Neural progenitor cell (in vitro differentiated cells): Measurements from ENCODE around the gene GAS5. TPM values are rescaled to one million over a fixed set of nuclear protein-coding genes. Genes with fewer than 3 reads are reported as not detected.

Experiments used
- DNase-seq: peaks from one replicate; pipeline ENCODE4 v3.0.0-alpha.2; 2016; ENCODE audit warnings: low spot score
- H2AFZ ChIP-seq: fragments of 200-600 bp; sonication (generic); replicated peaks from 2 replicates; pipeline ENCODE4 v1.6.1; 2016; ENCODE audit warnings: antibody characterized with exemption
- H3F3A ChIP-seq: fragments of 200-600 bp; sonication (generic); 2 replicates; pipeline ENCODE4 v1.6.1; 2016; ENCODE audit warnings: antibody characterized with exemption, low read depth
- H3K27ac ChIP-seq: fragments of 200-600 bp; sonication (generic); 2 replicates; pipeline ENCODE4 v1.5.1; 2016; ENCODE audit warnings: mild to moderate bottlenecking
- H3K27me3 ChIP-seq: fragments of 200-600 bp; sonication (generic); 2 replicates; pipeline ENCODE4 v1.6.1; 2016; ENCODE audit warnings: mild to moderate bottlenecking, moderate library complexity
- H3K36me3 ChIP-seq: fragments of 200-600 bp; sonication (generic); 2 replicates; pipeline ENCODE4 v1.5.1; 2016
- H3K4me1 ChIP-seq: fragments of 200-600 bp; sonication (generic); 2 replicates; pipeline ENCODE4 v1.6.1; 2016; ENCODE audit warnings: mixed run types
- H3K4me2 ChIP-seq: fragments of 200-600 bp; sonication (generic); 2 replicates; pipeline ENCODE4 v1.6.1; 2016
- H3K4me3 ChIP-seq: fragments of 200-600 bp; sonication (generic); 2 replicates; pipeline ENCODE4 v1.5.1; 2016
- H3K79me2 ChIP-seq: fragments of 200-600 bp; sonication (generic); 2 replicates; pipeline ENCODE4 v1.6.1; 2016; ENCODE audit warnings: low read depth
- H3K9ac ChIP-seq: fragments of 200-600 bp; sonication (generic); 2 replicates; pipeline ENCODE4 v1.6.1; 2016
- H3K9me3 ChIP-seq: fragments of 200-600 bp; sonication (generic); 2 replicates; pipeline ENCODE4 v1.5.1; 2016; ENCODE audit warnings: low read depth
- H4K20me1 ChIP-seq: fragments of 200-600 bp; sonication (generic); 2 replicates; pipeline ENCODE4 v1.6.1; 2016; ENCODE audit warnings: low read depth
- H3K27ac Mint-ChIP-seq: 3 replicates; pipeline ENCODE4 v1.8.0; 2021; ENCODE audit warnings: mixed read lengths
- H3K27me3 Mint-ChIP-seq: 2 replicates; pipeline ENCODE4 v1.8.0; 2022; ENCODE audit warnings: low read depth, mild to moderate bottlenecking, inconsistent platforms, moderate library complexity, mixed read lengths; ENCODE audit not compliant: insufficient read depth
- H3K36me3 Mint-ChIP-seq: 3 replicates; pipeline ENCODE4 v1.8.0; 2021; ENCODE audit warnings: mixed read lengths
- H3K4me1 Mint-ChIP-seq: 3 replicates; pipeline ENCODE4 v1.8.0; 2021; ENCODE audit warnings: mixed read lengths
- H3K4me3 Mint-ChIP-seq: 3 replicates; pipeline ENCODE4 v1.8.0; 2021; ENCODE audit warnings: mild to moderate bottlenecking, moderate library complexity, mixed read lengths
- H3K9me3 Mint-ChIP-seq: 3 replicates; pipeline ENCODE4 v1.8.0; 2020; ENCODE audit warnings: mixed read lengths
- EZH2 ChIP-seq: fragments of 200-600 bp; sonication (generic); IDR thresholded peaks from 2 replicates; pipeline ENCODE4 v1.6.1; 2017; ENCODE audit warnings: antibody characterized with exemption, mild to moderate bottlenecking, moderate library complexity
- EZH2phosphoT487 ChIP-seq: fragments of 200-600 bp; sonication (generic); IDR thresholded peaks from 2 replicates; pipeline ENCODE4 v1.6.1; 2017; ENCODE audit warnings: antibody characterized with exemption
- total RNA-seq: library from RNA; depleted of rRNA; stranded (reverse); fragments of >200 nt; gene quantifications from 2 replicates; pipeline ENCODE4 v1.2.3, GENCODE V29; 2015; ENCODE audit warnings: low replicate concordance
- TF ChIP-seq, protein P1 (sequence below): fragments of 200-600 bp; sonication (generic); IDR thresholded peaks from 2 replicates; pipeline ENCODE4 v1.5.1; 2017; ENCODE audit warnings: antibody characterized with exemption, mild to moderate bottlenecking

The GAS5 gene
- 585 and 950 TPM in 2 replicates for total RNA-seq

DNA sequence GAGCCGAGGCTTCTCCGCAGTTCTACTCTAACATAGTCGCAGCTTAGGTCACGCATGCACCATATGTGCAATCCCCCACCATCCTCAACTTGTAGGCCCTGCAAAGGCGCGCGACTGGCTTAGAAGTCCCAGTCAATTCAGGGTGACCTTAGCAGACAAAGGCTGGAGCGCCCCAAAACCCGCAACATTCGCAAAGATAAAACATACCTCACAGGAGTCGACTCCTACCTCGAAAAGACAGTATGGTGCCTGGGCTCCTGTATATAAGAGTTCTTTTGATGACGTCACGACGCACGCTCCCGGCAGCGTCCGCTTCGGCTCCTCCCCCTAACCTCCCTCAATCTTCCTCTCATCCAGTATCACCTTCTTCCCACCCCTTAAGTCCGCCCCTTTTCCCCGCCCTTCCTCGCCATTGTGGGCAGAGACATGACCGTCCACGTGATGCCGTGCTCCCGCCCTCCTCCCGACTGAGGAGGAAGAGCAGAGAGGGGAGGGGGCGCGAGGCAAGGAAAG lies at the start of gene GAS5:
Gene GAS5 (minus strand): TSS at position 237 of the 513 bp plus-strand sequence.
- Histone ChIP-seq H3K4me3 (peak within 1 kb of the TSS; percentile 83), H3K79me2 (peaks cover 77% of the 10 kb centered on the region), H3K9ac (peak within 1 kb of the TSS; percentile 81), H2AFZ (peak within 1 kb of the TSS; percentile 48), H3F3A (peaks cover 59% of the 10 kb centered on the region), H3K9me3 (no peaks in the 10 kb centered on the region), H3K4me1 (peaks cover 23% of the 10 kb centered on the region), H4K20me1 (peaks cover 48% of the 10 kb centered on the region), H3K27me3 (no peaks in the 10 kb centered on the region), H3K4me2 (peak within 1 kb of the TSS; percentile 97), H3K36me3 (peaks cover 38% of the 10 kb centered on the region), H3K27ac (peak within 1 kb of the TSS; percentile 94)
- Mint-ChIP-seq H3K4me3 (peak within 1 kb of the TSS; percentile 99), H3K27me3 (no peaks in the 10 kb centered on the region), H3K4me1 (peaks cover 35% of the 10 kb centered on the region), H3K9me3 (no peaks in the 10 kb centered on the region), H3K27ac (peak within 1 kb of the TSS; percentile 98), H3K36me3 (peaks cover 39% of the 10 kb centered on the region)
- TF ChIP-seq EZH2 (no peak), EZH2phosphoT487 (no peak)
- TF ChIP-seq, protein P1, sequence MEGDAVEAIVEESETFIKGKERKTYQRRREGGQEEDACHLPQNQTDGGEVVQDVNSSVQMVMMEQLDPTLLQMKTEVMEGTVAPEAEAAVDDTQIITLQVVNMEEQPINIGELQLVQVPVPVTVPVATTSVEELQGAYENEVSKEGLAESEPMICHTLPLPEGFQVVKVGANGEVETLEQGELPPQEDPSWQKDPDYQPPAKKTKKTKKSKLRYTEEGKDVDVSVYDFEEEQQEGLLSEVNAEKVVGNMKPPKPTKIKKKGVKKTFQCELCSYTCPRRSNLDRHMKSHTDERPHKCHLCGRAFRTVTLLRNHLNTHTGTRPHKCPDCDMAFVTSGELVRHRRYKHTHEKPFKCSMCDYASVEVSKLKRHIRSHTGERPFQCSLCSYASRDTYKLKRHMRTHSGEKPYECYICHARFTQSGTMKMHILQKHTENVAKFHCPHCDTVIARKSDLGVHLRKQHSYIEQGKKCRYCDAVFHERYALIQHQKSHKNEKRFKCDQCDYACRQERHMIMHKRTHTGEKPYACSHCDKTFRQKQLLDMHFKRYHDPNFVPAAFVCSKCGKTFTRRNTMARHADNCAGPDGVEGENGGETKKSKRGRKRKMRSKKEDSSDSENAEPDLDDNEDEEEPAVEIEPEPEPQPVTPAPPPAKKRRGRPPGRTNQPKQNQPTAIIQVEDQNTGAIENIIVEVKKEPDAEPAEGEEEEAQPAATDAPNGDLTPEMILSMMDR = no peak
- peak; percentile 100 for DNase-seq

- no peak for DNase-seq
- Mint-ChIP-seq H3K4me1 (no peaks in the 10 kb centered on the region), H3K36me3 (no peaks in the 10 kb centered on the region), H3K4me3 (no peak within 1 kb of the TSS), H3K9me3 (peaks cover 4% of the 10 kb centered on the region), H3K27ac (no peak within 1 kb of the TSS), H3K27me3 (no peaks in the 10 kb centered on the region)
- no peak within 1 kb of the TSS for H3K9ac ChIP-seq
- H3K9me3 ChIP-seq = no peaks in the 10 kb centered on the region
- no peaks in the 10 kb centered on the region for H3K36me3 ChIP-seq
- no peak within 1 kb of the TSS for H3K27ac ChIP-seq
- H3F3A ChIP-seq = no peaks in the 10 kb centered on the region
- TF ChIP-seq EZH2 (no peak), EZH2phosphoT487 (no peak)
- TF ChIP-seq, protein P1 = no peak
- no peaks in the 10 kb centered on the region for H3K4me1 ChIP-seq
- H3K27me3 ChIP-seq = no peaks in the 10 kb centered on the region
- H3K79me2 ChIP-seq = no peaks in the 10 kb centered on the region
- H2AFZ ChIP-seq = no peak within 1 kb of the TSS
- no peak within 1 kb of the TSS for H3K4me3 ChIP-seq
- H3K4me2 ChIP-seq = no peak within 1 kb of the TSS
- H4K20me1 ChIP-seq = no peaks in the 10 kb centered on the region
These were observed 49.4 kb upstream of the GAS5 start, which contains the start of gene SERPINC1 for GRCh38 chr1:173917149-173917548. TSS of gene SERPINC1 (minus strand) at chr1:173917327. CDS start at chr1:173917259, 68 bp downstream.

DNA sequence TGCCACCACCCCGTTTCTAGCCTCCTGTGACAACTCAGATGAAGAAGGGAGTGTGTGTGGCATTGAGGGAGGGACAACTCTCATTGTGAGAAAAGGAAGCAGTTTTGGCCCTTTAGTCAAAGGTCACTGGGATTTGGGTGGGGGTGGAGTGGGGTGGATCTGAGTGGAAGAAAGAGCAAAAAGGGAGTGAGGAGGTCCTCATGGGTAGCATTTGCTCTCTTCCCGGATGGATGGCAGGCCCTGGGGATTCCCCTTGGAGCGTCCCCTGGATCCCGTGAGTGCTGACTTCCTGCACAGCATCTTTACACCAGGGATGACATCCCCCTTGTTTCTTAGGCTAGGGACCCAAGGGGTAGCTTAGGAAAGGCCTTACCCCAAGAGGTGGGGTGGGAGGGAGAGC lies 48.9 kb upstream of the GAS5 start:
- Histone ChIP-seq H3K9me3 (no peaks in the 10 kb centered on the region), H3K9ac (no peak overlapping the region), H3K27me3 (no peaks in the 10 kb centered on the region), H3K79me2 (no peaks in the 10 kb centered on the region), H3K4me2 (no peak overlapping the region), H3K4me1 (no peaks in the 10 kb centered on the region), H3K27ac (no peak overlapping the region), H3F3A (no peaks in the 10 kb centered on the region), H2AFZ (no peak overlapping the region), H4K20me1 (no peaks in the 10 kb centered on the region), H3K36me3 (no peaks in the 10 kb centered on the region), H3K4me3 (no peak overlapping the region)
- DNase-seq = no peak
- TF ChIP-seq EZH2 = no peak
- no peak for TF ChIP-seq EZH2phosphoT487
- TF ChIP-seq, protein P1 = no peak
- H3K4me1 Mint-ChIP-seq = no peaks in the 10 kb centered on the region
- no peak overlapping the region for H3K4me3 Mint-ChIP-seq
- H3K9me3 Mint-ChIP-seq = peaks cover 4% of the 10 kb centered on the region
- no peak overlapping the region for H3K27ac Mint-ChIP-seq
- H3K27me3 Mint-ChIP-seq = no peaks in the 10 kb centered on the region
- H3K36me3 Mint-ChIP-seq = no peaks in the 10 kb centered on the region
